C4-2B (cell line): Measurements from ENCODE around the gene SRF.

ENCODE experiments used
- CTCF ChIP-seq: fragments of 450-650 bp; conservative IDR thresholded peaks from 2 replicates; pipeline ENCODE4 v1.5.1; 2017; ENCODE audit warnings: mild to moderate bottlenecking
- ZFX ChIP-seq: fragments of 450-650 bp; IDR thresholded peaks from 2 replicates; pipeline ENCODE4 v1.6.1; 2017

GRCh38 chr6:43150051-43150751 is 20.9 kb upstream of the SRF start:
- TF ChIP-seq CTCF (no peak), ZFX (no peak)
